Astrocyte of the spinal cord (primary cell): ENCODE results near the gene PRKG1.

Source experiments
- DNase-seq: peaks from one replicate; pipeline ENCODE4 v3.0.0; 2011; ENCODE audit warnings: low read depth, low spot score
- H3K4me3 ChIP-seq: 2 replicates; pipeline ENCODE4 v1.5.1; 2011; ENCODE audit warnings: low read depth, mild to moderate bottlenecking, low read length, moderate library complexity
- in situ Hi-C: cut with HindIII; loops from 2 replicates; pipeline ENCODE4 v1.10.0; 2017; ENCODE audit warnings: low sequenced_read_pairs
- TF ChIP-seq, protein P1 (sequence below): IDR thresholded peaks from 2 replicates; pipeline ENCODE4 v1.5.1; 2012; ENCODE audit warnings: low read depth, mild to moderate bottlenecking, low read length, inconsistent platforms

PRKG1 gene

GRCh38 chr10:52100011-52100547 is 1025.8 kb downstream of the PRKG1 start:
- TF ChIP-seq, protein P1, sequence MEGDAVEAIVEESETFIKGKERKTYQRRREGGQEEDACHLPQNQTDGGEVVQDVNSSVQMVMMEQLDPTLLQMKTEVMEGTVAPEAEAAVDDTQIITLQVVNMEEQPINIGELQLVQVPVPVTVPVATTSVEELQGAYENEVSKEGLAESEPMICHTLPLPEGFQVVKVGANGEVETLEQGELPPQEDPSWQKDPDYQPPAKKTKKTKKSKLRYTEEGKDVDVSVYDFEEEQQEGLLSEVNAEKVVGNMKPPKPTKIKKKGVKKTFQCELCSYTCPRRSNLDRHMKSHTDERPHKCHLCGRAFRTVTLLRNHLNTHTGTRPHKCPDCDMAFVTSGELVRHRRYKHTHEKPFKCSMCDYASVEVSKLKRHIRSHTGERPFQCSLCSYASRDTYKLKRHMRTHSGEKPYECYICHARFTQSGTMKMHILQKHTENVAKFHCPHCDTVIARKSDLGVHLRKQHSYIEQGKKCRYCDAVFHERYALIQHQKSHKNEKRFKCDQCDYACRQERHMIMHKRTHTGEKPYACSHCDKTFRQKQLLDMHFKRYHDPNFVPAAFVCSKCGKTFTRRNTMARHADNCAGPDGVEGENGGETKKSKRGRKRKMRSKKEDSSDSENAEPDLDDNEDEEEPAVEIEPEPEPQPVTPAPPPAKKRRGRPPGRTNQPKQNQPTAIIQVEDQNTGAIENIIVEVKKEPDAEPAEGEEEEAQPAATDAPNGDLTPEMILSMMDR = no peak
- no peak for DNase-seq
- no peak overlapping the region for H3K4me3 ChIP-seq
- in situ Hi-C loops = no loop called here

DNA sequence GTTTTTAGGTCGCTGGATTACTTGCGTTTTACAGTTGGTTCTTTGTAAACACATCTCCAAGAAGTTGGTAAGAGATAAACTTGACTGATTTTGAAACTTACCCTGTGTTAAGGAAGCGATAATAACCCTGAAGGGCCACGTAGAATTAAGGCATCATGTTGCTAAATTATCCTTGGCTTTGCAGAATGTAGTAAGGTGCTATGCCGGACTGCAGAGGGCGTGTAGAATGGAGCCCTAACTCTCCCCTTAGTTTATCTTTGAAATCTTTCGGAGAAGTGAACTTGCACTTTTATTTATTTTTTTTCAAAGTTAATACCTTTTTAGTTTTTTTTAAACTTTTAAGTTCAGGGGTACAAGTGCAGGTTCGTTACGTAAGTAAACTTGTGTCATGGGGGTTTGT is 1031.0 kb downstream of the PRKG1 start:
- no peak overlapping the region for H3K4me3 ChIP-seq
- TF ChIP-seq, protein P1 = no peak
- in situ Hi-C loops = no loop called here
- no peak for DNase-seq

- no peak for DNase-seq
- TF ChIP-seq, protein P1 = no peak
- in situ Hi-C loops = no loop called here
- H3K4me3 ChIP-seq = no peak overlapping the region
These were observed 1031.7 kb downstream of the PRKG1 start for GRCh38 chr10:52106011-52106410.

DNA sequence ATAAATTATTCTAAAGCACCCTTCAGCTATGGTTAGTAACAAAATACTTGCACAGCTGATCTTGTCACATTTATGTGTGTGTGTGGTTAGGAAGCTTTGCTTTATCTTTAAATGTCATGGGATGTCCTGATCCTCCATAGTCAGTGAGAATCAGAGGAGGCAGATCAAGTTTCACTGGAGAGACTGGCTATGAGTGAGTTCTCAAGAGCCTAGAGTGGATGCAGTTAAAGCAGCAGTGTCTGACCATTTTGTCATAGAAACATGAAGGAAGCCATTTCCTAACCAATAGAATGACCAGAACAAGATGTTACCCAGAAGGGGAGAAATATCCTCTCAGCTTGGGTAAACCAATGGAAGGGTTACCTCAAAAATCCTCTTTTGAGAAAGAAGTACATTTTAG is 1032.6 kb downstream of the PRKG1 start:
- in situ Hi-C loops = no loop called here
- TF ChIP-seq, protein P1 = no peak
- DNase-seq = no peak
- H3K4me3 ChIP-seq = no peak overlapping the region

DNA sequence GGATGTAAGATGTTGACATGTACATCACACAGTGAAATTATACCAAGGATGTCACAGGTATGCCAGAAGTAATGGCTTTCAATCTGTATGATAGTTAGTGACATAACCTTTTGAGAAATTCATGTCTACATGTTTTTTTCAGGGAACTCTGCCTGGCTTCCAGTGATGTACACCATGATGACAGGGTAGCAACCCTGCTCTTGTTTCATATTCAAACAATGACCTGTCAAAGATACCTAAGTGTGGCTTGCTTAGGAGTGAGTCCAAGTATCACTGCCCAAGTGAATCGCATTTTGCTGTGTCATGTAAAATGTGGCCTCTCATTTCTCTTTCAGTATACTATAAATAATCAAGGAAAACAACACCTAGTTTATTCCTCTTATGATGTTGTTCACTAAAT is 1033.9 kb downstream of the PRKG1 start:
- no peak for DNase-seq
- TF ChIP-seq, protein P1 = no peak
- in situ Hi-C loops = no loop called here
- H3K4me3 ChIP-seq = no peak overlapping the region

DNA sequence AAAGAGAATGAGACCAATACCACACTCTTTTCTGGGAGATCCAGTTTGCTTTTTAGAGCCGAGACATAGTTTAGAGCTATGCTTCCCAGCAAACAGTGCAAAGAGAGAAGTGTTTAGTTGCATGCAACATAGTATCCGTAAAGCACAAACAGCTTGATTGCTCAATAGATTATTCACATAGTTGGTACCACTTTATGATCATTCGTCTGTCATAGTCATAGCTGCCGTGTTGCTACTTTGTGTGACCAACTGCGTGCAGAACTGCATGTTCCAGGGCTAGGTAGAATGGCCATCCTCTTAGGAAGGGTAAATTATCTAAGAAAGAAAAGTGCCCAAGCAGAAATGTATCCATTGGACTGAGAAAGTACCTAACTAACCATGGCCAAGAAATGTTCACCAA is 1036.3 kb downstream of the PRKG1 start:
- in situ Hi-C loops = no loop called here
- DNase-seq = no peak
- H3K4me3 ChIP-seq = no peak overlapping the region
- TF ChIP-seq, protein P1 = no peak
